SK-N-SH (cell line): ENCODE results near the gene CLN3. TPM values are rescaled to one million over a fixed set of nuclear protein-coding genes. Genes with fewer than 3 reads are reported as not detected.

ENCODE experiments used
- CTCF ChIA-PET: fragments of 300-600, 350-600 bp; formaldehyde crosslinking; extraction: SDS; loops from one replicate; lab custom pipeline; 2021; lab: Yijun Ruan, JAX
- POLR2A ChIA-PET: fragments of 350-600 bp; sonication (Branson Sonifier 250); formaldehyde crosslinking; extraction: SDS; loops from one replicate; lab custom pipeline; 2020; ENCODE audit warnings: antibody characterized with exemption, inconsistent platforms; lab: Yijun Ruan, JAX
- DNase-seq: peaks from one replicate; pipeline ENCODE4 v3.0.0; 2012
- H2AFZ ChIP-seq: fragments of 200-600 bp; sonication (generic); 2 replicates; pipeline ENCODE4 v1.8.1; 2016; ENCODE audit warnings: antibody characterized with exemption, mild to moderate bottlenecking, low read depth
- H3F3A ChIP-seq: fragments of 200-600 bp; sonication (generic); replicated peaks from 2 replicates; pipeline ENCODE3; 2016; ENCODE audit warnings: antibody characterized with exemption, mild to moderate bottlenecking; ENCODE audit not compliant: insufficient read depth
- H3K27ac ChIP-seq, 2 experiments: fragments of 200-500 bp in 1 of 2; fragments of 200-600 bp in 1 of 2; sonication (Bioruptor generic) in 1 of 2; sonication (generic), shearing (Covaris generic) in 1 of 2; 2 replicates each; pipeline versions ENCODE4 v1.5.1 to v1.6.1; 2014 to 2016; ENCODE audit warnings: low read depth in 2 of 2, inconsistent platforms in 1 of 2, low read length in 1 of 2, mild to moderate bottlenecking in 1 of 2, mixed read lengths in 1 of 2
- H3K27me3 ChIP-seq: fragments of 200-600 bp; sonication (generic), shearing (Covaris generic); 2 replicates; pipeline ENCODE4 v1.6.1; 2016; ENCODE audit warnings: mixed run types; ENCODE audit not compliant: insufficient read depth
- H3K36me3 ChIP-seq, 2 experiments: fragments of 200-500 bp in 1 of 2; fragments of 200-600 bp in 1 of 2; sonication (Bioruptor generic) in 1 of 2; sonication (generic) in 1 of 2; replicated peaks in 1 of 2; 2 replicates each; pipeline versions ENCODE3 to v1.5.1; 2014 to 2016; ENCODE audit warnings: low read length in 1 of 2, mild to moderate bottlenecking in 1 of 2; ENCODE audit not compliant: insufficient read depth in 2 of 2, control insufficient read depth in 1 of 2
- H3K4me1 ChIP-seq, 2 experiments: fragments of 200-500 bp in 1 of 2; fragments of 200-600 bp in 1 of 2; sonication (Bioruptor generic) in 1 of 2; sonication (generic), shearing (Covaris generic) in 1 of 2; 2 replicates each; pipeline versions ENCODE4 v1.5.1 to v1.6.1; 2014 to 2016; ENCODE audit warnings: low read depth in 1 of 2, low read length in 1 of 2, mixed run types in 1 of 2; ENCODE audit not compliant: insufficient read depth in 2 of 2, control insufficient read depth in 1 of 2
- H3K4me2 ChIP-seq: fragments of 200-600 bp; sonication (generic), shearing (Covaris generic); 2 replicates; pipeline ENCODE4 v1.6.1; 2017; ENCODE audit warnings: mixed run types
- H3K4me3 ChIP-seq, 2 experiments: fragments of 200-500 bp in 1 of 2; fragments of 200-600 bp in 1 of 2; sonication (Bioruptor generic) in 1 of 2; sonication (generic), shearing (Covaris generic) in 1 of 2; 2 replicates each; pipeline versions ENCODE4 v1.5.1 to v1.8.1; 2014 to 2016; ENCODE audit warnings: low read depth in 2 of 2, inconsistent platforms in 1 of 2, low read length in 1 of 2, mild to moderate bottlenecking in 1 of 2, mixed read lengths in 1 of 2, moderate library complexity in 1 of 2
- H3K79me2 ChIP-seq: fragments of 200-600 bp; sonication (generic); 2 replicates; pipeline ENCODE4 v1.8.1; 2017; ENCODE audit warnings: mild to moderate bottlenecking; ENCODE audit not compliant: insufficient read depth
- H3K9ac ChIP-seq: fragments of 200-600 bp; sonication (generic); 2 replicates; pipeline ENCODE4 v1.6.1; 2017; ENCODE audit warnings: mixed run types
- H3K9me2 ChIP-seq: fragments of 200-600 bp; sonication (generic); 2 replicates; pipeline ENCODE4 v1.6.1; 2017; ENCODE audit warnings: mixed run types
- H3K9me3 ChIP-seq: fragments of 200-600 bp; sonication (generic); 2 replicates; pipeline ENCODE4 v1.6.1; 2017; ENCODE audit warnings: mixed run types, mild to moderate bottlenecking, moderate library complexity
- H4K20me1 ChIP-seq: fragments of 200-600 bp; sonication (generic); 2 replicates; pipeline ENCODE4 v1.6.1; 2017; ENCODE audit warnings: mild to moderate bottlenecking, mixed run types; ENCODE audit not compliant: insufficient read depth
- CHD2 ChIP-seq: fragments of 150-350 bp; IDR thresholded peaks from 2 replicates; pipeline ENCODE4 v1.6.1; 2018; ENCODE audit warnings: low read length; ENCODE audit not compliant: partially characterized antibody
- ELF1 ChIP-seq: IDR thresholded peaks from 2 replicates; pipeline ENCODE4 v1.4.0; 2012
- EP300 ChIP-seq, 2 experiments: IDR thresholded peaks; 2 replicates each; pipeline versions ENCODE4 v1.4.0 to v1.6.1; 2012; ENCODE audit warnings: borderline replicate concordance in 1 of 2, low read depth in 1 of 2, low read length in 1 of 2
- EZH2phosphoT487 ChIP-seq: fragments of 200-600 bp; sonication (generic); IDR thresholded peaks from 2 replicates; pipeline ENCODE4 v1.6.1; 2017; ENCODE audit warnings: low read depth, mixed run types, mild to moderate bottlenecking, antibody characterized with exemption, moderate library complexity, borderline replicate concordance
- FOXM1 ChIP-seq: IDR thresholded peaks from 2 replicates; pipeline ENCODE4 v1.4.0; 2012; ENCODE audit warnings: low read depth, mild to moderate bottlenecking
- JUND ChIP-seq: IDR thresholded peaks from 2 replicates; pipeline ENCODE4 v1.4.0; 2012
- RFX5 ChIP-seq: IDR thresholded peaks from 2 replicates; pipeline ENCODE4 v1.6.1; 2012; ENCODE audit warnings: mild to moderate bottlenecking, improper control_type of control experiment, low read length
- TAF1 ChIP-seq: IDR thresholded peaks from 2 replicates; pipeline ENCODE4 v1.6.1; 2012; ENCODE audit warnings: low read depth, mild to moderate bottlenecking, low read length, moderate library complexity, borderline replicate concordance
- WGBS: methylation state at CpG from one replicate; pipeline ENCODE4 v1.1.6; 2017; ENCODE audit warnings: low lambda C conversion rate; 5-methylcytosine and 5-hydroxymethylcytosine counted together
- polyA plus RNA-seq, 3 experiments: library from polyadenylated mRNA; depleted of rRNA; stranded (reverse); fragments of >200 nt; gene quantifications; 2 replicates each; pipeline ENCODE4 v1.2.3, GENCODE V29; 2012
- TF ChIP-seq, protein P1 (sequence below): IDR thresholded peaks from 2 replicates; pipeline ENCODE4 v1.4.0; 2012; ENCODE audit warnings: low read depth, borderline replicate concordance
- TF ChIP-seq, protein P2 (sequence below): fragments of 150-350 bp; IDR thresholded peaks from 2 replicates; pipeline ENCODE4 v1.6.1; 2016; ENCODE audit warnings: mild to moderate bottlenecking, low read depth, low read length
- TF ChIP-seq, protein P3 (sequence below): IDR thresholded peaks from 2 replicates; pipeline ENCODE4 v1.6.1; 2012; ENCODE audit warnings: mild to moderate bottlenecking, low read depth, low read length, moderate library complexity

CLN3 gene
- polyA plus RNA-seq, 1 of the 3 experiments (the other 2 are of a cell fraction): 18.5 TPM

DNA sequence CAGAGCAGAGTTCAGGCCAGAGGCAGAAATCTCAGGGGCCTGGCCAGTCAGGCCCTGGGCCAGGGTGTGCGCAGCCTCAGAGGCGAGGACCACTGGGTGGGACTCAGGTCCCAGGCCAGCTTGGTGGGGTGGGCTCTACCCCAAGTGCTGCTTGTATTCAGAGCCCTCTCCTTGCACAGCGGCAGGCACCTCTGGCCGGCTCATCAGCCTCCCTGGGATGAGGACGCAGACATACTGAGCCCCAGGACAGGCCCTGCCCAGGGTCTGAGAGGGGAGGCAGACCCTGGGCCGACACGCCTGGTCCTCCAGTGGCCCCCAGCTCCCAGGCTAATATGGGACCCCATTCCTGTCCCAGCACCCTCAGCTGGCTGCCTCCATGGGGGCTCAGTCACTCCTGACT, 22.4 kb upstream of the CLN3 start:
- Histone ChIP-seq H3K9ac (no peak overlapping the region), H3K36me3 (no peaks in the 10 kb centered on the region), H3K79me2 (no peaks in the 10 kb centered on the region), H3F3A (no peaks in the 10 kb centered on the region), H3K9me2 (no peaks in the 10 kb centered on the region), H3K4me1 (no peaks in the 10 kb centered on the region), H3K4me3 (no peak overlapping the region), H2AFZ (no peak overlapping the region), H3K27me3 (no peaks in the 10 kb centered on the region), H3K27ac (no peak overlapping the region), H3K4me2 (no peak overlapping the region), H4K20me1 (no peaks in the 10 kb centered on the region), H3K9me3 (no peaks in the 10 kb centered on the region)
- WGBS: no CpG with 5 or more reads among the region's 7 CpGs
- DNase-seq: no peak
- no peak for TF ChIP-seq ELF1
- TF ChIP-seq FOXM1: no peak
- TF ChIP-seq, protein P1, sequence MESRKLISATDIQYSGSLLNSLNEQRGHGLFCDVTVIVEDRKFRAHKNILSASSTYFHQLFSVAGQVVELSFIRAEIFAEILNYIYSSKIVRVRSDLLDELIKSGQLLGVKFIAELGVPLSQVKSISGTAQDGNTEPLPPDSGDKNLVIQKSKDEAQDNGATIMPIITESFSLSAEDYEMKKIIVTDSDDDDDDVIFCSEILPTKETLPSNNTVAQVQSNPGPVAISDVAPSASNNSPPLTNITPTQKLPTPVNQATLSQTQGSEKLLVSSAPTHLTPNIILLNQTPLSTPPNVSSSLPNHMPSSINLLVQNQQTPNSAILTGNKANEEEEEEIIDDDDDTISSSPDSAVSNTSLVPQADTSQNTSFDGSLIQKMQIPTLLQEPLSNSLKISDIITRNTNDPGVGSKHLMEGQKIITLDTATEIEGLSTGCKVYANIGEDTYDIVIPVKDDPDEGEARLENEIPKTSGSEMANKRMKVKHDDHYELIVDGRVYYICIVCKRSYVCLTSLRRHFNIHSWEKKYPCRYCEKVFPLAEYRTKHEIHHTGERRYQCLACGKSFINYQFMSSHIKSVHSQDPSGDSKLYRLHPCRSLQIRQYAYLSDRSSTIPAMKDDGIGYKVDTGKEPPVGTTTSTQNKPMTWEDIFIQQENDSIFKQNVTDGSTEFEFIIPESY: no peak
- TF ChIP-seq EP300 (IDR thresholded peaks at IDR 0.05; ENCODE audit: borderline replicate concordance in 1 of 2, low read depth in 1 of 2, low read length in 1 of 2): no peak
- no peak for TF ChIP-seq CHD2
- no peak for TF ChIP-seq JUND
- TF ChIP-seq, protein P2, sequence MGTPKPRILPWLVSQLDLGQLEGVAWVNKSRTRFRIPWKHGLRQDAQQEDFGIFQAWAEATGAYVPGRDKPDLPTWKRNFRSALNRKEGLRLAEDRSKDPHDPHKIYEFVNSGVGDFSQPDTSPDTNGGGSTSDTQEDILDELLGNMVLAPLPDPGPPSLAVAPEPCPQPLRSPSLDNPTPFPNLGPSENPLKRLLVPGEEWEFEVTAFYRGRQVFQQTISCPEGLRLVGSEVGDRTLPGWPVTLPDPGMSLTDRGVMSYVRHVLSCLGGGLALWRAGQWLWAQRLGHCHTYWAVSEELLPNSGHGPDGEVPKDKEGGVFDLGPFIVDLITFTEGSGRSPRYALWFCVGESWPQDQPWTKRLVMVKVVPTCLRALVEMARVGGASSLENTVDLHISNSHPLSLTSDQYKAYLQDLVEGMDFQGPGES: no peak
- TF ChIP-seq, protein P3, sequence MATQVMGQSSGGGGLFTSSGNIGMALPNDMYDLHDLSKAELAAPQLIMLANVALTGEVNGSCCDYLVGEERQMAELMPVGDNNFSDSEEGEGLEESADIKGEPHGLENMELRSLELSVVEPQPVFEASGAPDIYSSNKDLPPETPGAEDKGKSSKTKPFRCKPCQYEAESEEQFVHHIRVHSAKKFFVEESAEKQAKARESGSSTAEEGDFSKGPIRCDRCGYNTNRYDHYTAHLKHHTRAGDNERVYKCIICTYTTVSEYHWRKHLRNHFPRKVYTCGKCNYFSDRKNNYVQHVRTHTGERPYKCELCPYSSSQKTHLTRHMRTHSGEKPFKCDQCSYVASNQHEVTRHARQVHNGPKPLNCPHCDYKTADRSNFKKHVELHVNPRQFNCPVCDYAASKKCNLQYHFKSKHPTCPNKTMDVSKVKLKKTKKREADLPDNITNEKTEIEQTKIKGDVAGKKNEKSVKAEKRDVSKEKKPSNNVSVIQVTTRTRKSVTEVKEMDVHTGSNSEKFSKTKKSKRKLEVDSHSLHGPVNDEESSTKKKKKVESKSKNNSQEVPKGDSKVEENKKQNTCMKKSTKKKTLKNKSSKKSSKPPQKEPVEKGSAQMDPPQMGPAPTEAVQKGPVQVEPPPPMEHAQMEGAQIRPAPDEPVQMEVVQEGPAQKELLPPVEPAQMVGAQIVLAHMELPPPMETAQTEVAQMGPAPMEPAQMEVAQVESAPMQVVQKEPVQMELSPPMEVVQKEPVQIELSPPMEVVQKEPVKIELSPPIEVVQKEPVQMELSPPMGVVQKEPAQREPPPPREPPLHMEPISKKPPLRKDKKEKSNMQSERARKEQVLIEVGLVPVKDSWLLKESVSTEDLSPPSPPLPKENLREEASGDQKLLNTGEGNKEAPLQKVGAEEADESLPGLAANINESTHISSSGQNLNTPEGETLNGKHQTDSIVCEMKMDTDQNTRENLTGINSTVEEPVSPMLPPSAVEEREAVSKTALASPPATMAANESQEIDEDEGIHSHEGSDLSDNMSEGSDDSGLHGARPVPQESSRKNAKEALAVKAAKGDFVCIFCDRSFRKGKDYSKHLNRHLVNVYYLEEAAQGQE: no peak
- TF ChIP-seq TAF1: no peak
- TF ChIP-seq RFX5: no peak
- no peak for TF ChIP-seq EZH2phosphoT487
- POLR2A ChIA-PET: no interaction called here
- CTCF ChIA-PET: no interaction called here
